A673 (cell line): ENCODE results near the gene PSTPIP2.

ENCODE experiments used
- EZH2 ChIP-seq: fragments of 200-600 bp; sonication (generic); IDR thresholded peaks from 2 replicates; pipeline ENCODE4 v1.6.1; 2017; ENCODE audit warnings: borderline replicate concordance, low read depth, mild to moderate bottlenecking, mixed read lengths, antibody characterized with exemption, low read length; ENCODE audit not compliant: poor library complexity, severe bottlenecking
- TF ChIP-seq, protein P1 (sequence below): fragments of 300-800, 200-600 bp; sonication (generic); conservative IDR thresholded peaks from 2 replicates; pipeline ENCODE4 v1.5.1; 2017; ENCODE audit warnings: low read depth, mild to moderate bottlenecking, antibody characterized with exemption, low read length, moderate library complexity, mixed read lengths

GRCh38 chr18:46061796-46062195, 10.3 kb downstream of the PSTPIP2 start:
- TF ChIP-seq, protein P1, sequence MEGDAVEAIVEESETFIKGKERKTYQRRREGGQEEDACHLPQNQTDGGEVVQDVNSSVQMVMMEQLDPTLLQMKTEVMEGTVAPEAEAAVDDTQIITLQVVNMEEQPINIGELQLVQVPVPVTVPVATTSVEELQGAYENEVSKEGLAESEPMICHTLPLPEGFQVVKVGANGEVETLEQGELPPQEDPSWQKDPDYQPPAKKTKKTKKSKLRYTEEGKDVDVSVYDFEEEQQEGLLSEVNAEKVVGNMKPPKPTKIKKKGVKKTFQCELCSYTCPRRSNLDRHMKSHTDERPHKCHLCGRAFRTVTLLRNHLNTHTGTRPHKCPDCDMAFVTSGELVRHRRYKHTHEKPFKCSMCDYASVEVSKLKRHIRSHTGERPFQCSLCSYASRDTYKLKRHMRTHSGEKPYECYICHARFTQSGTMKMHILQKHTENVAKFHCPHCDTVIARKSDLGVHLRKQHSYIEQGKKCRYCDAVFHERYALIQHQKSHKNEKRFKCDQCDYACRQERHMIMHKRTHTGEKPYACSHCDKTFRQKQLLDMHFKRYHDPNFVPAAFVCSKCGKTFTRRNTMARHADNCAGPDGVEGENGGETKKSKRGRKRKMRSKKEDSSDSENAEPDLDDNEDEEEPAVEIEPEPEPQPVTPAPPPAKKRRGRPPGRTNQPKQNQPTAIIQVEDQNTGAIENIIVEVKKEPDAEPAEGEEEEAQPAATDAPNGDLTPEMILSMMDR, result no peak
- no peak for TF ChIP-seq EZH2
